ENCODE measurements around the gene CLCN7. TPM values are rescaled to one million over a fixed set of nuclear protein-coding genes. Genes with fewer than 3 reads are reported as not detected.

Gene CLCN7
- total and polyA plus RNA-seq, 2 of the 13 experiments (the other 11 are each of a cell fraction or from before 2014, with no cell fraction given) = 24.6 to 25.1 TPM

GRCh38 chr16:1430759-1431496 is 43.9 kb downstream of the CLCN7 start, which contains the start of gene PERCC1 (continued):
- TF ChIP-seq ZNF512B (CRISPR knock-in tag; IDR thresholded peaks at IDR 0.05; ENCODE audit: borderline replicate concordance) = no peak
- TF ChIP-seq ADNP (CRISPR knock-in tag; IDR thresholded peaks at IDR 0.05) = no peak
- TF ChIP-seq CENPT (CRISPR knock-in tag; IDR thresholded peaks at IDR 0.05; ENCODE audit: low read depth) = no peak
- peak; percentile 81 for TF ChIP-seq UBTF (CRISPR knock-in tag; IDR thresholded peaks at IDR 0.05)
- no peak for TF ChIP-seq LRRFIP1 (CRISPR knock-in tag; conservative IDR thresholded peaks at IDR 0.05)
- no peak for TF ChIP-seq ZFP90 (CRISPR knock-in tag; IDR thresholded peaks at IDR 0.05; ENCODE audit: borderline replicate concordance)
- no peak for TF ChIP-seq NPAS2 (CRISPR knock-in tag; IDR thresholded peaks at IDR 0.05; ENCODE audit: borderline replicate concordance)
- peak; percentile 61 for TF ChIP-seq FOSL2 (CRISPR knock-in tag; IDR thresholded peaks at IDR 0.05)
- TF ChIP-seq SRSF1 (optimal IDR thresholded peaks at IDR 0.05; ENCODE audit: low read depth, low read length) = peak; percentile 91
- no peak for TF ChIP-seq HOXD1 (CRISPR knock-in tag; IDR thresholded peaks at IDR 0.05)
- peak; percentile 37; the same call in 1 of the 2 replicates for TF ChIP-seq YEATS2 (CRISPR knock-in tag; IDR thresholded peaks at IDR 0.05; ENCODE audit: borderline replicate concordance)
- TF ChIP-seq ZNF557 (CRISPR knock-in tag; IDR thresholded peaks at IDR 0.05) = no peak
- TF ChIP-seq ZNF644 (CRISPR knock-in tag; IDR thresholded peaks at IDR 0.05; ENCODE audit: low read depth) = no peak
- peak in 1 of 2 experiments; percentile 66; a peak in 2 of 4 replicates for TF ChIP-seq POLR2A (IDR thresholded peaks at IDR 0.05; ENCODE audit: insufficient read depth in 1 of 2, low read depth in 2 of 2, low read length in 2 of 2)
- TF ChIP-seq, protein P1, sequence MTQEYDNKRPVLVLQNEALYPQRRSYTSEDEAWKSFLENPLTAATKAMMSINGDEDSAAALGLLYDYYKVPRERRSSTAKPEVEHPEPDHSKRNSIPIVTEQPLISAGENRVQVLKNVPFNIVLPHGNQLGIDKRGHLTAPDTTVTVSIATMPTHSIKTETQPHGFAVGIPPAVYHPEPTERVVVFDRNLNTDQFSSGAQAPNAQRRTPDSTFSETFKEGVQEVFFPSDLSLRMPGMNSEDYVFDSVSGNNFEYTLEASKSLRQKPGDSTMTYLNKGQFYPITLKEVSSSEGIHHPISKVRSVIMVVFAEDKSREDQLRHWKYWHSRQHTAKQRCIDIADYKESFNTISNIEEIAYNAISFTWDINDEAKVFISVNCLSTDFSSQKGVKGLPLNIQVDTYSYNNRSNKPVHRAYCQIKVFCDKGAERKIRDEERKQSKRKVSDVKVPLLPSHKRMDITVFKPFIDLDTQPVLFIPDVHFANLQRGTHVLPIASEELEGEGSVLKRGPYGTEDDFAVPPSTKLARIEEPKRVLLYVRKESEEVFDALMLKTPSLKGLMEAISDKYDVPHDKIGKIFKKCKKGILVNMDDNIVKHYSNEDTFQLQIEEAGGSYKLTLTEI (CRISPR knock-in tag; conservative IDR thresholded peaks at IDR 0.05) = no peak
- TF ChIP-seq FOXK2 (IDR thresholded peaks at IDR 0.05) = no peak
- TF ChIP-seq ZSCAN22 (CRISPR knock-in tag; IDR thresholded peaks at IDR 0.05) = 0 out of 2 replicates have a peak, but pooled peaks have one; percentile 38
- TF ChIP-seq ZNF746 (CRISPR knock-in tag; IDR thresholded peaks at IDR 0.05) = no peak
- no peak for TF ChIP-seq ZNF704 (CRISPR knock-in tag; IDR thresholded peaks at IDR 0.05; ENCODE audit: borderline replicate concordance)
